ENCODE data around the gene RHD.
"Not testable (repeated sequence)": the region's sequence is repeated elsewhere in the genome, so short reads cannot be mapped to it uniquely, and the experiment has no call there.

RHD gene

GRCh38 chr1:25355841-25356395 is 83.6 kb downstream of the RHD start:
- DNase-seq (ENCODE audit: low read depth, low spot score) = no peak

GRCh38 chr1:25356441-25356840 is 84.1 kb downstream of the RHD start:
- DNase-seq (ENCODE audit: low read depth, low spot score) = no peak

- no peak for DNase-seq (ENCODE audit: low read depth, low spot score)
Measured at GRCh38 chr1:25356848-25357247, 84.5 kb downstream of the RHD start.

GRCh38 chr1:25360596-25361581 is 88.6 kb downstream of the RHD start:
- no peak for DNase-seq (ENCODE audit: low read depth, low spot score)

GRCh38 chr1:25361901-25362300 is 89.6 kb downstream of the RHD start:
- DNase-seq (ENCODE audit: low read depth, low spot score) = no peak

GRCh38 chr1:25362634-25363559 is 90.6 kb downstream of the RHD start:
- DNase-seq (ENCODE audit: low read depth, low spot score) = not testable (repeated sequence)

GRCh38 chr1:25369241-25369640 is 96.9 kb downstream of the RHD start:
- DNase-seq (ENCODE audit: low read depth, low spot score) = no peak

- not testable (repeated sequence) for DNase-seq (ENCODE audit: low read depth, low spot score)
Measured at GRCh38 chr1:25369691-25370271, 97.5 kb downstream of the RHD start.

GRCh38 chr1:25371757-25372156 is 99.4 kb downstream of the RHD start:
- not testable (repeated sequence) for DNase-seq (ENCODE audit: low read depth, low spot score)

- DNase-seq (ENCODE audit: low read depth, low spot score) = not testable (repeated sequence)
Measured at GRCh38 chr1:25378367-25378766, 106.1 kb downstream of the RHD start.

Data from activated CD4-positive, CD25-positive, alpha-beta regulatory T cell treated with anti-CD3 and anti-CD28 coated beads, Interleukin-2, amount 50 U/mL, for 16 hours (primary cell).